Inferior parietal cortex (tissue), 1 donor: ENCODE data around the gene BCKDHB.
"Not testable (repeated sequence)": the region's sequence is repeated elsewhere in the genome, so short reads cannot be mapped to it uniquely, and the experiment has no call there.

Experiments used
- DNase-seq: peaks from one replicate; pipeline ENCODE4 v3.0.0-alpha.2; 2016; ENCODE audit errors: extremely low spot score

The BCKDHB gene

GRCh38 chr6:80263585-80263984 is 157.1 kb downstream of the BCKDHB start:
- no peak for DNase-seq

- DNase-seq = no peak
Measured at GRCh38 chr6:80268865-80269730, 162.6 kb downstream of the BCKDHB start.

- DNase-seq = no peak
Measured at GRCh38 chr6:80271074-80271473, 164.6 kb downstream of the BCKDHB start.

- DNase-seq = no peak
Measured at GRCh38 chr6:80272988-80273387, 166.5 kb downstream of the BCKDHB start.

GRCh38 chr6:80276861-80277260 is 170.4 kb downstream of the BCKDHB start:
- no peak for DNase-seq

- no peak for DNase-seq
Measured at GRCh38 chr6:80277501-80277900, 171.0 kb downstream of the BCKDHB start.

- no peak for DNase-seq
Measured at GRCh38 chr6:80280262-80281010, 174.0 kb downstream of the BCKDHB start.

GRCh38 chr6:80282913-80283554 is 176.6 kb downstream of the BCKDHB start:
- no peak for DNase-seq

- no peak for DNase-seq
Measured at GRCh38 chr6:80287112-80287511, 180.6 kb downstream of the BCKDHB start.

GRCh38 chr6:80287607-80288006 is 181.1 kb downstream of the BCKDHB start:
- no peak for DNase-seq

GRCh38 chr6:80289727-80290126 is 183.3 kb downstream of the BCKDHB start:
- DNase-seq = no peak

GRCh38 chr6:80294531-80294930 is 188.1 kb downstream of the BCKDHB start:
- not testable (repeated sequence) for DNase-seq

GRCh38 chr6:80302716-80303115 is 196.2 kb downstream of the BCKDHB start:
- no peak for DNase-seq

GRCh38 chr6:80304014-80304413 is 197.5 kb downstream of the BCKDHB start:
- DNase-seq = no peak

GRCh38 chr6:80314531-80314930 is 208.1 kb downstream of the BCKDHB start:
- no peak for DNase-seq

- no peak for DNase-seq
Measured at GRCh38 chr6:80316686-80317231, 210.3 kb downstream of the BCKDHB start.

GRCh38 chr6:80319196-80319595 is 212.7 kb downstream of the BCKDHB start:
- DNase-seq = no peak

- no peak for DNase-seq
Measured at GRCh38 chr6:80321011-80321410, 214.5 kb downstream of the BCKDHB start.

- DNase-seq = no peak
Measured at GRCh38 chr6:80325742-80326141, 219.3 kb downstream of the BCKDHB start.

- no peak for DNase-seq
Measured at GRCh38 chr6:80328652-80329051, 222.2 kb downstream of the BCKDHB start.

- DNase-seq = no peak
Measured at GRCh38 chr6:80329496-80329895, 223.0 kb downstream of the BCKDHB start.

GRCh38 chr6:80330961-80331360 is 224.5 kb downstream of the BCKDHB start:
- DNase-seq = no peak
